RWPE2 (cell line): ENCODE results near the gene CHI3L1.
A peak's percentile ranks its signal among the peaks of the same experiment; 100 is the strongest.

Experiments
- ATAC-seq: fragments of 200-7000 bp; cut with Tn5 transposase; 3 replicates; pipeline ENCODE4 v1.9.1; 2021; ENCODE audit warnings: low read depth
- DNase-seq: peaks from one replicate; pipeline ENCODE4 v3.0.0-alpha.2; 2020; ENCODE audit warnings: low spot score
- H3K27ac ChIP-seq: fragments of 450-650 bp; 2 replicates; pipeline ENCODE4 v1.5.1; 2017; ENCODE audit warnings: mild to moderate bottlenecking; ENCODE audit not compliant: poor library complexity, severe bottlenecking
- H3K27me3 ChIP-seq: fragments of 250-450 bp; sonication (Bioruptor Pico); 2 replicates; pipeline ENCODE4 v1.5.1; 2021; ENCODE audit warnings: mild to moderate bottlenecking, moderate library complexity; ENCODE audit not compliant: insufficient read depth, poor library complexity, severe bottlenecking
- H3K36me3 ChIP-seq: fragments of 250-450 bp; sonication (Bioruptor Pico); 2 replicates; pipeline ENCODE4 v1.5.1; 2020; ENCODE audit warnings: low read depth, mild to moderate bottlenecking, moderate library complexity
- H3K4me1 ChIP-seq: fragments of 250-450 bp; sonication (Bioruptor Pico); 2 replicates; pipeline ENCODE4 v1.5.1; 2021; ENCODE audit warnings: mild to moderate bottlenecking, moderate library complexity; ENCODE audit not compliant: insufficient read depth, poor library complexity, severe bottlenecking
- H3K4me3 ChIP-seq: fragments of 250-450 bp; sonication (Bioruptor Pico); 2 replicates; pipeline ENCODE4 v1.5.1; 2021; ENCODE audit warnings: mild to moderate bottlenecking, moderate library complexity; ENCODE audit not compliant: severe bottlenecking
- H3K9me3 ChIP-seq: fragments of 250-450 bp; sonication (Bioruptor Pico); 2 replicates; pipeline ENCODE4 v1.5.1; 2021; ENCODE audit warnings: mild to moderate bottlenecking, moderate library complexity; ENCODE audit not compliant: severe bottlenecking
- CTCF ChIP-seq: fragments of 450-650 bp; IDR thresholded peaks from one replicate; pipeline ENCODE4 v1.5.1; 2017; ENCODE audit warnings: mild to moderate bottlenecking, moderate library complexity; ENCODE audit not compliant: poor library complexity, severe bottlenecking

The CHI3L1 gene

GRCh38 chr1:203171341-203172183 lies 14.9 kb downstream of the CHI3L1 start:
- DNase-seq (no peak), ATAC-seq (no peak)
- Histone ChIP-seq H3K9me3 (no peaks in the 10 kb centered on the region), H3K27ac (no peak overlapping the region), H3K4me3 (no peak overlapping the region), H3K27me3 (no peaks in the 10 kb centered on the region), H3K36me3 (no peaks in the 10 kb centered on the region), H3K4me1 (no peaks in the 10 kb centered on the region)
- no peak for TF ChIP-seq CTCF

- Histone ChIP-seq H3K9me3 (no peaks in the 10 kb centered on the region), H3K27ac (no peak overlapping the region), H3K4me1 (no peaks in the 10 kb centered on the region), H3K4me3 (no peak overlapping the region), H3K27me3 (no peaks in the 10 kb centered on the region), H3K36me3 (no peaks in the 10 kb centered on the region)
- TF ChIP-seq CTCF = no peak
- DNase-seq = no peak
- peak; percentile 20; the same call in 1 of the 3 replicates for ATAC-seq
Measured at GRCh38 chr1:203170625-203171330, 15.7 kb downstream of the CHI3L1 start.

GRCh38 chr1:203169770-203170520 lies 16.6 kb downstream of the CHI3L1 start:
- no peak for TF ChIP-seq CTCF
- DNase-seq (no peak), ATAC-seq (no peak)
- H3K27me3 ChIP-seq = no peaks in the 10 kb centered on the region
- H3K27ac ChIP-seq = no peak overlapping the region
- no peaks in the 10 kb centered on the region for H3K4me1 ChIP-seq
- no peaks in the 10 kb centered on the region for H3K36me3 ChIP-seq
- no peaks in the 10 kb centered on the region for H3K9me3 ChIP-seq
- no peak overlapping the region for H3K4me3 ChIP-seq

- H3K27me3 ChIP-seq = no peaks in the 10 kb centered on the region
- H3K36me3 ChIP-seq = no peaks in the 10 kb centered on the region
- ATAC-seq (no peak), DNase-seq (no peak)
- H3K4me3 ChIP-seq = no peak overlapping the region
- H3K9me3 ChIP-seq = no peaks in the 10 kb centered on the region
- H3K27ac ChIP-seq = no peak overlapping the region
- H3K4me1 ChIP-seq = no peaks in the 10 kb centered on the region
- TF ChIP-seq CTCF = no peak
Measured at GRCh38 chr1:203168991-203169390, 17.5 kb downstream of the CHI3L1 start.
